SK-N-SH treated with all-trans-retinoic acid at 6 μM for 48 hours (cell line): Measurements from ENCODE around the gene ALDH1L2.

Source experiments
- ARNTL ChIP-seq: fragments of 450-650 bp; formaldehyde crosslinking; IDR thresholded peaks from 2 replicates; pipeline ENCODE4 v1.5.0; 2020; ENCODE audit warnings: low read depth, mild to moderate bottlenecking, moderate library complexity, borderline replicate concordance
- GLIS3 ChIP-seq: fragments of 250-450 bp; sonication (Bioruptor Pico); IDR thresholded peaks from 2 replicates; pipeline ENCODE4 v1.5.0; 2020; ENCODE audit warnings: mild to moderate bottlenecking, moderate library complexity
- ISL1 ChIP-seq: fragments of 250-450 bp; sonication (Bioruptor Pico); IDR thresholded peaks from 2 replicates; pipeline ENCODE4 v2.1.2; 2022; ENCODE audit warnings: mild to moderate bottlenecking, moderate library complexity
- PPARA ChIP-seq: fragments of 250-450 bp; sonication (Bioruptor Pico); IDR thresholded peaks from 2 replicates; pipeline ENCODE4 v1.5.0; 2020; ENCODE audit warnings: mild to moderate bottlenecking, borderline replicate concordance
- ZFP3 ChIP-seq: fragments of 250-450 bp; sonication (Bioruptor Pico); IDR thresholded peaks from 2 replicates; pipeline ENCODE4 v1.5.0; 2020; ENCODE audit warnings: mild to moderate bottlenecking, moderate library complexity
- ZNF70 ChIP-seq: fragments of 450-650 bp; formaldehyde crosslinking; IDR thresholded peaks from 2 replicates; pipeline ENCODE4 v1.5.0; 2020; ENCODE audit warnings: mild to moderate bottlenecking, moderate library complexity
- TF ChIP-seq, protein P1 (sequence below): fragments of 250-450 bp; sonication (Bioruptor Pico); IDR thresholded peaks from 2 replicates; pipeline ENCODE4 v1.5.0; 2020; ENCODE audit warnings: mild to moderate bottlenecking, moderate library complexity

- TF ChIP-seq ISL1 (CRISPR knock-in tag) (no peak), GLIS3 (CRISPR knock-in tag) (no peak), ZFP3 (CRISPR knock-in tag) (no peak), PPARA (CRISPR knock-in tag) (no peak), ZNF70 (CRISPR knock-in tag) (no peak), ARNTL (no peak)
- TF ChIP-seq, protein P1, sequence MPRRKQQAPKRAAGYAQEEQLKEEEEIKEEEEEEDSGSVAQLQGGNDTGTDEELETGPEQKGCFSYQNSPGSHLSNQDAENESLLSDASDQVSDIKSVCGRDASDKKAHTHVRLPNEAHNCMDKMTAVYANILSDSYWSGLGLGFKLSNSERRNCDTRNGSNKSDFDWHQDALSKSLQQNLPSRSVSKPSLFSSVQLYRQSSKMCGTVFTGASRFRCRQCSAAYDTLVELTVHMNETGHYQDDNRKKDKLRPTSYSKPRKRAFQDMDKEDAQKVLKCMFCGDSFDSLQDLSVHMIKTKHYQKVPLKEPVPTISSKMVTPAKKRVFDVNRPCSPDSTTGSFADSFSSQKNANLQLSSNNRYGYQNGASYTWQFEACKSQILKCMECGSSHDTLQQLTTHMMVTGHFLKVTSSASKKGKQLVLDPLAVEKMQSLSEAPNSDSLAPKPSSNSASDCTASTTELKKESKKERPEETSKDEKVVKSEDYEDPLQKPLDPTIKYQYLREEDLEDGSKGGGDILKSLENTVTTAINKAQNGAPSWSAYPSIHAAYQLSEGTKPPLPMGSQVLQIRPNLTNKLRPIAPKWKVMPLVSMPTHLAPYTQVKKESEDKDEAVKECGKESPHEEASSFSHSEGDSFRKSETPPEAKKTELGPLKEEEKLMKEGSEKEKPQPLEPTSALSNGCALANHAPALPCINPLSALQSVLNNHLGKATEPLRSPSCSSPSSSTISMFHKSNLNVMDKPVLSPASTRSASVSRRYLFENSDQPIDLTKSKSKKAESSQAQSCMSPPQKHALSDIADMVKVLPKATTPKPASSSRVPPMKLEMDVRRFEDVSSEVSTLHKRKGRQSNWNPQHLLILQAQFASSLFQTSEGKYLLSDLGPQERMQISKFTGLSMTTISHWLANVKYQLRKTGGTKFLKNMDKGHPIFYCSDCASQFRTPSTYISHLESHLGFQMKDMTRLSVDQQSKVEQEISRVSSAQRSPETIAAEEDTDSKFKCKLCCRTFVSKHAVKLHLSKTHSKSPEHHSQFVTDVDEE (CRISPR knock-in tag), result no peak
Observed at GRCh38 chr12:105064564-105065178, 19.6 kb downstream of the ALDH1L2 start.
